SH-SY5Y (cell line): ENCODE data around the gene KCNIP4.

Source experiments
- GATA2 ChIP-seq: IDR thresholded peaks from 2 replicates; pipeline ENCODE4 v1.6.1; 2011; ENCODE audit warnings: mild to moderate bottlenecking, low read depth, low read length
- GATA3 ChIP-seq: IDR thresholded peaks from 2 replicates; pipeline ENCODE4 v1.6.1; 2011; ENCODE audit warnings: low read depth, mild to moderate bottlenecking, low read length, moderate library complexity

- TF ChIP-seq GATA2 (no peak), GATA3 (no peak)
These were observed 412.7 kb downstream of the KCNIP4 start for GRCh38 chr4:21535898-21536297.
